ENCODE measurements around the gene FTCD. TPM values are rescaled to one million over a fixed set of nuclear protein-coding genes. Genes with fewer than 3 reads are reported as not detected.

FTCD gene
- total and polyA plus RNA-seq, 2 of the 8 experiments (the other 6 are each of a cell fraction or from before 2014, with no cell fraction given) = 3.3 to 4.9 TPM

DNA sequence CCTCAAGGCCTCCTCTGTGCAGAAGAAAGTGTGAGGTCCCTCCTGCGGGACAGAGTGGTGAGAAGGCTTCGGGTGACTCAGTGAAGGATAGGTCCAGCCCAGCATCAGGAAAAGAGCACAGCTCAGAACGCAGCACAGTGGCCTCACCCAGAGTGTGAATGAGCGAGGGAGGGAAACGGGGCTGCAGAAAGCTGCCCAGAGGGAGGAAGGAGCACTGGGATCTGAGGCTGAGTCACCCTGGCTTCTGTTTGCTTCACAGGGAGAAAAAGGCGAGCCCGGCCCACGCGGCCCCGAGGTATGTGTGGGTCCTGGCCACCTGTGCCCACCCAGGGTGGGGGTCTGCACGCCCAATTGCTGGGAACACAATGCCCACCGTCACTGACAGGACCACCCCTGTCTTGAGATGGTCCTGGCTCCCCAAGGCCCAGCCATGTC, 33.1 kb downstream of the FTCD start (continued):
- no peak for TF ChIP-seq CEBPB (IDR thresholded peaks at IDR 0.05; ENCODE audit: low read depth, low read length)

Measured in H1 (cell line).